LNCAP (cell line): ENCODE data around the gene SCN5A.

Experiments
- CTCF ChIP-seq: fragments of 450-650 bp; IDR thresholded peaks from 2 replicates; pipeline ENCODE4 v1.5.1; 2017; ENCODE audit warnings: mild to moderate bottlenecking

The SCN5A gene

GRCh38 chr3:38649500-38650247 is at the start of gene SCN5A:
Gene SCN5A (minus strand): TSS chr3:38649687. CDS start chr3:38633307, 16,380 bp downstream.
- TF ChIP-seq CTCF = no peak

- TF ChIP-seq CTCF = no peak
Observed at GRCh38 chr3:38698760-38699159, 49.3 kb upstream of the SCN5A start.

GRCh38 chr3:38698061-38698460 is 48.6 kb upstream of the SCN5A start:
- no peak for TF ChIP-seq CTCF

GRCh38 chr3:38696034-38696433 is 46.5 kb upstream of the SCN5A start:
- TF ChIP-seq CTCF = no peak

- TF ChIP-seq CTCF = no peak
Observed at GRCh38 chr3:38690185-38690584, 40.7 kb upstream of the SCN5A start.

- TF ChIP-seq CTCF = no peak
Observed at GRCh38 chr3:38689774-38690173, 40.3 kb upstream of the SCN5A start.

GRCh38 chr3:38689346-38689745 is 39.9 kb upstream of the SCN5A start:
- TF ChIP-seq CTCF = no peak

GRCh38 chr3:38687321-38687720 is 37.8 kb upstream of the SCN5A start:
- no peak for TF ChIP-seq CTCF
